Heart left ventricle (tissue), 13 donors: ENCODE data around the gene ADGRL3.
"Not testable (repeated sequence)": the region's sequence is repeated elsewhere in the genome, so short reads cannot be mapped to it uniquely, and the experiment has no call there.

Experiments used
- CTCF ChIP-seq, 12 donors: fragments of 200-600 bp; sonication (generic) in 4 of 12; IDR thresholded peaks; one replicate each; pipeline versions ENCODE4 v1.5.0 to v1.8.0; 2018 to 2022; ENCODE audit warnings: antibody characterized with exemption in 12 of 12, mild to moderate bottlenecking in 5 of 12
- POLR2A ChIP-seq, 2 donors: fragments of 450-650 bp; IDR thresholded peaks; one replicate each; pipeline ENCODE4 v1.6.1; 2017; ENCODE audit warnings: antibody characterized with exemption in 2 of 2, mild to moderate bottlenecking in 2 of 2, moderate library complexity in 2 of 2
- donor health status: ischemic (EF 13 %, LVEDD 7.1; RV severe dilation, severe dysfunction).
- donor health status: DM: no; HTN: yes; CAD: no.
- donor health status: DM: no; HTN: no; CAD: no.
- donor health status: ischemic (EF 25% LVEDD 6.9; RV normal size, moderate dysfunction).
- donor health status: ischemic (EF 25% LVEDD 5.7; RV mildly dilated, moderate dysfunction).
- donor health status: ischemic (EF 35%, LVEDD 5.7; RV mildly dilated, moderate dysfunction).
- donor health status: nonischemic (EF 11% LVEDD 7.7; RV severe dilation, severe dysfunction).
- donor health status: DM: yes; HTN: yes; CAD: no.
- donor health status: PGD.
- donor health status: ischemic (EF 29% LVEDD 5.4; RV normal size, mild dysfunction).
- donor health status: nonischemic (EF 23%, LVEDD 6.1; RV moderate dilation, normal function).

GRCh38 chr4:61986929-61987328 is 786.8 kb downstream of the ADGRL3 start:
- not testable (repeated sequence) for TF ChIP-seq POLR2A, CTCF (IDR thresholded peaks at IDR 0.05)
